HG02884 (cell line): ENCODE data around the gene CCL8.

ENCODE experiments used
- ATAC-seq: cut with Tn5 transposase; IDR thresholded peaks from one replicate; pipeline ENCODE4 v1.9.1; 2021; ENCODE audit warnings: mild to moderate bottlenecking, moderate library complexity; ENCODE audit not compliant: unreplicated experiment

Gene CCL8

GRCh38 chr17:34319039-34319483 lies at the start of gene CCL8:
CCL8 (plus strand) TSS chr17:34319435; CDS start chr17:34319502, 67 bp downstream.
- no peak for ATAC-seq

DNA sequence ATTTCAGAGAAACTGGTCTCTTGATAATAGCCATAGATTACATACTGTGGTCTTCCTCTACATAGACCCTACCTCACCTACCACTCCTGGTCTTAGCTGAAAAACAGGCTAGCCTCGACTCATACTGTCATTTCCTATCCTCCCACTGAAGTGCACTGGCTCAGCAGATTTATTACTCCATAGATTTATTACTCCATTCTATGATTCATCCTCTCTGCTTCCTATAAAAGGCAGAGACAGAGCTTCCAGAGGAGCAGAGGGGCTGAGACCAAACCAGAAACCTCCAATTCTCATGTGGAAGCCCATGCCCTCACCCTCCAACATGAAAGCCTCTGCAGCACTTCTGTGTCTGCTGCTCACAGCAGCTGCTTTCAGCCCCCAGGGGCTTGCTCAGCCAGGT lies 49.3 kb upstream of the CCL8 start, which contains the start of gene CCL7:
Gene CCL7 (plus strand): TSS at position 253 of the 400 bp plus-strand sequence. CDS start 70 bp downstream, at position 323.
- no peak for ATAC-seq

GRCh38 chr17:34275881-34276280 lies 43.4 kb upstream of the CCL8 start:
- no peak for ATAC-seq

- no peak for ATAC-seq
Observed at GRCh38 chr17:34276826-34277225, 42.4 kb upstream of the CCL8 start.

DNA sequence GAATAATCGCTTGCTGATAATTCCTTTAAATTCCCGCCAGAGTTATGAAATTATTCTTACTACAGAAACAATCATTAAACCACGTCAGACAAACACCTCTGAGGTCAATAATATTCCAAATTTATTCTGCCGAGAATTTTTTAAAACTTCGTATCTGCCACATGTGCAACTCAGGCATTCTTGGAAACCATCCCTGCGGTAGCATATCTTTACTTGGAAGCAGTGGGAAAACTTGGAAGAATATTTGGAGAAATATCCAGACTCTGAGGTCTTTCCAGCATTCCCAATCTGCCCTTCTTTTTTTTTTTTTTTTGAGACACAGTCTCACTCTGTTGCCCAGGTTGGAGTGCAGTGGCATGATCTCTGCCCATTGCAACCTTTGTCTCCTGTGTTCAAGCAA lies 35.7 kb upstream of the CCL8 start:
- no peak for ATAC-seq

DNA sequence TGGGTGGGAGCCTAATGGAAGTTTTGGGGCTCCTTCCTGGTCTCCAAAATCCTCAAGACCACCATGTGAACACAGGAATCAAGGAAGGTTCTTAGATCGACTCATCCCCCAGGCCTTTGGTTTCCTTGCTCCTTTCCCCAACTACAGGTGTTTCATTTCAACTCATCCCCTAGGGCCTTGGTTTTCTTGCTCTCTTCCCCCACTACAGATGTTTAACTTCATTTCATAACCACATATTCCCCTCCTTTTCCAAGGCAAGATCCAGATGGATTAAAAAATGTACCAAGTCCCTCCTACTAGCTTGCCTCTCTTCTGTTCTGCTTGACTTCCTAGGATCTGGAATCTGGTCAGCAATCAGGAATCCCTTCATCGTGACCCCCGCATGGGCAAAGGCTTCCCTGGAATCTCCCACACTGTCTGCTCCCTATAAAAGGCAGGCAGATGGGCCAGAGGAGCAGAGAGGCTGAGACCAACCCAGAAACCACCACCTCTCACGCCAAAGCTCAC lies 33.9 kb upstream of the CCL8 start, which contains the start of gene CCL11:
Gene CCL11 (plus strand): TSS at position 457 of the 507 bp plus-strand sequence. CDS start 67 bp downstream, outside the sequence.
- ATAC-seq = no peak

DNA sequence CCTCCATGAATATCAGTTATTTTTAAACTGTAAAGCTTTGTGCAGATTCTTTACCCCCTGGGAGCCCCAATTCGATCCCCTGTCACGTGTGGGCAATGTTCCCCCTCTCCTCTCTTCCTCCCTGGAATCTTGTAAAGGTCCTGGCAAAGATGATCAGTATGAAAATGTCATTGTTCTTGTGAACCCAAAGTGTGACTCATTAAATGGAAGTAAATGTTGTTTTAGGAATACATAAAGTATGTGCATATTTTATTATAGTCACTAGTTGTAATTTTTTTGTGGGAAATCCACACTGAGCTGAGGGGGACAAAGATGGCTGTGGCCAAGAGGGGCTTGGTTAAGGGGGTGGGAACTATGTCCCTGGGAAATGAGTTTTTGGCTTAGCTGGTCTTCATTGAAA lies 31.4 kb upstream of the CCL8 start:
- ATAC-seq = no peak

DNA sequence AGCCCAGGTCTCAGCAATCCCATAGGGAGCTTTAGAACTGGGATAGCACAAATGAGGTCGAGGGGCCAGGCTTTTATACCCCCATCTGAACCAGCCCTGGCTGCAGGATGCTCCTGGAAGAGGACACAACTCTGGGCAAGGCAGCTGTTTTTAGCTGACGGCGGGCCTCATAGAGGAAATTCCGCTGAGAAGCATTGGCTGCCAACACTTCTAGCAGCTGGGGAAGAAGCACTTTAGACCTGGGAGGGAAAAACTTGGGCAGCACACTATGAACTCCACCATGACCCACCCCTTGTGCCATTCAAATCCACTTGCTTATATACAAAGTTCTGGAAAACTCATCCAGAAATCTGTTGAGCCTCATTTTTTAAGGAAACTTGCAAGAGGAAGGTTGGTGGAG lies 28.6 kb upstream of the CCL8 start:
- ATAC-seq = no peak

DNA sequence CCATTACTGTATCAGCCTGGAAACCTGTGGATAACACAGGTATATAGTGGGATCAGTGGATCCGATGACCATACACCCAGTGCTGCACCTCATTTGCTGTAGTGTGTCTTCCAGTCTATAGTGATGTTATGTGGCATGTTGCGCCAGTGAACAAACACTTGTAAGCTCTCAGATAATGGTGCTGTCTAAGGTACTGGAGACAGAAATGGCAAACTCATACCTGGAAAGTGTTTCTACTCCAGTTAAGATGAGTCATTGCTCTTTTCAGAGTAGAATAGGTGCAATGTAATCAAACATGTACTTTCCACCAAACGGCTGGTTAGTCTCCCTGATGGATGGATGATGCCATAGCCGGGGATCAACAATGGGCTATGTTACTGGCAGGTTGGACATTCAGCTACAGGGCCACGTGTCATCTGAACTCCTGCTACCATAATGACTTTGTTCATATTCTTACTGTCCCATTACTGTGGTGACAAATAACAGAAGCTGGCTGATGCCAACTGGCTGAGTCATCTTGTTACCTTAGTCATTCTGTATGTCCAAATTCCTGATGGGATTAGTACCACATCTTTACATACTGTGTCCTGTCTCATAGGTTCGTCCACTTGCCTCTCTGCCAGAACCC lies 27.4 kb upstream of the CCL8 start:
- ATAC-seq = no peak

DNA sequence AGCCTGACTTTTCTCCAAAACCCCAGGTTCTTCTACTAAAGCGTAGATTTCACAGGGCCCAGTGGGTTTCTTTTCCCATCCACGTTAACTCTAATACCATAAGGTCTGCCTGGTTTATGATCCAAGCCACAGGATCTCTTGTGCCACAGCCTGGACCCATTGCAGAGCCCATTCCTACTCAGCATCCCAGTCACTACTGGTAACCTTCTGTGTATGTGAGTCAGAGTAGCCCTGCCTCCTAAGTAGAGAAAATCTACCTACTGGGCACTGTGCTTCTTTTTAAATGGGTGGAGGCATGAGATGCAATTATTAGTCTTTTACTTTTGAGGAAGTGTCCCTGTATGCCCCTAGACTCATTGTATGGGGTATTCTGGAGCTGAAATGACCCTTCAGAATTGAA lies 20.2 kb upstream of the CCL8 start:
- ATAC-seq = no peak

DNA sequence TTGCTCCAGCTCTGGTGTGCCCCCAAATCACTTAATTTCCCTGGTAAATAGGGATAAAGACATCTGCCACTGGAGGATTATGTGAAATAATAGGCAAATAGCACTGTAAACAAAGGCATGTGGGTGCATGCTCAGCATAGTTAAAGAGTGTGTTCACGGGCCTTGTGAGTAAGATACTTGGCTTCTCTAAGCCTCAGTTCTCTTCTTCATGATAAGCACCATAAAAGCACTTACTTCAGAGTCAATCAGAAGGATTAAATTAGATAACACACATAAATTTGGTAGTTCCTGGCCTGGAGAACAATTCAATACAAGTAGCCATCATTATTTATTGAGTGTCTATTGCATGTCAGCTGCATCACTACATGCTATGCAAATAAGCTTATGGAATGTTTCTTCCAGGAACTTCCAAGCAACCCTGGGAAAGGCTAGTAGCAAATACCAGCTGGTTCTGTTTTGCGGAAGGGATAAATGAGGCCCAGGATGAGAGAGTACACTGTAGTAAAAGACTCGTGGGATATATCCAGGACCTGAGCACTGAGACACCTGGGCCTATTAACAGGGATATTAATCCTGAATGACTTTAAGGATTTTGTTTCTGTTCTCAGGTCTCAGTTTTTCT lies 19.2 kb upstream of the CCL8 start:
- no peak for ATAC-seq

DNA sequence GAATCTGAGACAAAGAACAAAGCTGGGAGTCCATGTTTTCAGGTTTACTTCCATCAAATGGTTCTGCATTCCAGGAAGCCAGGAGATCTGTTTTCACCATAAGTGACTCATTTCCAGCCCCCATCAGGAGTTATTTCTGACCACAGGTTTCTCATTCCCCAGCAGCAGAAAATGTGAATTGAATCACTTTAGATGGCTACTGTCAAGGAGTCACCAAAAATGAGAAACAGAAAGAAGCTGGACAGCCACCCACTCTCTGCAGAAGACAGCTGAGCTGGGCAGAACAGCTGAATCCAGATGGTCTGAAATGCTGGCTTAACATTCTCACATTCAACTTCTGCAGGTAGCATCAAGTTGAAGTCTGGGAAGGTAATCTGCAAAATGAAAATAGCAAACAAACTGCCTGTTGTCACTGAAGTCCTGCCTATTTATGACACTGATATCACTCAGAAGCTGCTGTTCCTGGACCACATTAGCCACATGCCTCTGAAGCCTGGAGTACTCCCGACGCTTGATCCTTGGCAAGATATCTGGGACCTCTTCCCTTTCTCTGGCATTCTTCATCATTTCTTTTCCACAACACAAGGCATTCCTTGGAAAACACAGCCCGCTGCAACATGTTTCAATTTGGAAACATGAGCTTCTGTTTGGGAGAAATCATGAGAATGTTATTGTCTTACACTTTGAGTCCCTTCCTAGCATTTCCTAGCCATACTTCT lies 18.4 kb upstream of the CCL8 start:
- ATAC-seq = no peak

DNA sequence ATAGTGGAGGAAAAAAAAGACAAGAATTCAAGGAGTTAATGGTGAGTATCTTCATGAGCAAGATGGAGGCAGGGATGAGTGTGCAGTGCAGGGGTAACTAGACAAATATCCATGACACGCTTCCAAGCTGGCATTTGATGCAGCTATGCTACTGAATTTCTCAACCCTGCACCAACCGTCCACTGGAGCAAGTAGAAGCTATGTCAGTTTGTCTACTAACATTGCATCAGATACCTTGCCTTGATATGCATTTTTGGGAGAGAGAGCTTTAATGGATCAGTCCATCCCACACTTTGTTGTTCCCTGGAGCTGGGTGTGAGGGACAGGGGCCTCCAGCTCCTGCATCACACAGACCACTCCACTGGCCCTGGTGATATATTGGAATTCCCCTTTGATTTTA lies 17.2 kb upstream of the CCL8 start:
- ATAC-seq = no peak

- no peak for ATAC-seq
Observed at GRCh38 chr17:34302636-34303035, 16.6 kb upstream of the CCL8 start.

DNA sequence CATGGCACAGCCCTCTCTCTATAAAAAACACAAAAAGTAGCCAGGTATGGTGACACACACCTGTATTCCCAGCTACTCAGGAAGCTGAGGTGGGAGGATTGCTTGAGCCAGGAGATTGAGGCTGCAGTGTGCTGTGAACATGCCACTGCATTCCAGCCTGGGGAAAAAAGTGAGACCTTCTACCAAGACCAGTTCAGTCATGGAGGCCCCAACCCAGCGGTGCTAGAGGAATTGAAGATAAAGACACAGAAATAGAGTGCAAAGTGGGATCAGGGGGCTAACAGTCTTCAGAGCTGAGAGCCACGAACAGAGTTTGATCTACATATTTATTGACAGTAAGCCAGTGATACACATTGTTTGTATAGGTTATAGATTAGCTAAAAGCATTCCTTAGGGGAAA lies 15.6 kb upstream of the CCL8 start:
- no peak for ATAC-seq

- no peak for ATAC-seq
Observed at GRCh38 chr17:34305061-34305460, 14.2 kb upstream of the CCL8 start.

- no peak for ATAC-seq
Observed at GRCh38 chr17:34305606-34306005, 13.6 kb upstream of the CCL8 start.

- ATAC-seq = no peak
Observed at GRCh38 chr17:34306466-34306865, 12.8 kb upstream of the CCL8 start.

- ATAC-seq = no peak
Observed at GRCh38 chr17:34307110-34307509, 12.1 kb upstream of the CCL8 start.

DNA sequence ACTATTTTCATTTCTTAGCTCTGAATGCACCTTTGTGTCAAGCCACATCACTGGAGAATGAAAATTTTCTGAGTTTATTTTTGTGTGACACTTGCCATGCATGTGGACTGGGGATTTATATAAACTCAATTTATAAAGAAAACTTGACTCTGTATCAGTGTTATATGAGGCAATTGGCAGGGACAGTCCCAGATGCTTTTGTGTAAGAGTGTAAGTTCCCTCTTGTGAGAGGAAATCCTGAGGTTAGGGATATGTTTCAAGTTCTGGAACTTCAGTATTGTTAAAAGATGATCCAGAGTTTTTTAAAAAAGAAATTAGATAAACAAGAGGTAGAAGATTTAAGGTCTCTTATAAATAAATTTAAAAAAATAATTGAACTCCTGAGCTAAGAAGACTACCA lies 10.9 kb upstream of the CCL8 start:
- ATAC-seq = no peak

DNA sequence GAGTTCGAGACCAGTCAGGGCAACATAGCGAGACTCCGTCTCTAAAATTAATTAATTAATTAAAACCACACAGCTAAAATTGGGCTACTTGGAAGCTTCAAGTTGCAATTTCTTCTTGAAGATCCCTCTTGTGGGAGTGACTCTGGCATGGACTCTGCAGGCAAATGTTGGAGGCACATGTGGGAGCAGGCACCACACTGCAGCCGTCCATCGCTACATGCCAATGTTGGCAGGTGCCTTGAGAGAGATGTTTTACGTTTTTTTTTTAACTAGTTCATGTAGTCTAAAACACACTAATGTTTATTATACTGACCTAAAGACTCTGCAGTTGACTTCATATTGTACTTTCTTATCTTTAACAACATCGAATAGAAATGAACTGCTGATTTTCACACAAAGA lies 7.9 kb upstream of the CCL8 start:
- ATAC-seq = no peak

- ATAC-seq = no peak
Observed at GRCh38 chr17:34312080-34312479, 7.2 kb upstream of the CCL8 start.
